Endothelial cell of umbilical vein (primary cell): ENCODE data around the gene EPS8L1. TPM values are rescaled to one million over a fixed set of nuclear protein-coding genes. Genes with fewer than 3 reads are reported as not detected.
A peak's percentile ranks its signal among the peaks of the same experiment; 100 is the strongest.

ENCODE experiments used
- BruUV-seq: library from RNA; stranded (reverse); fragments of 400-500 nt; replicated peaks from 2 replicates; lab custom pipeline; 2021; lab: Mats Ljungman, UMichigan
- CTCF ChIA-PET: fragments of 300-600, 350-600 bp; sonication (Branson Sonifier 250); formaldehyde crosslinking; loops from one replicate; lab custom pipeline; 2021; ENCODE audit warnings: antibody characterized with exemption, inconsistent platforms; lab: Charles Lee
- POLR2A ChIA-PET: fragments of 300-600, 350-600 bp; sonication (Branson Sonifier 250); formaldehyde crosslinking; loops from one replicate; lab custom pipeline; 2021; ENCODE audit warnings: antibody characterized with exemption, inconsistent platforms; lab: Charles Lee
- DNase-seq: peaks from one replicate; pipeline ENCODE4 v3.0.0-alpha.2; 2011; ENCODE audit warnings: low read depth, low spot score
- FAIRE-seq: peaks from 2 replicates; lab custom pipeline; 2011; peaks lifted over from hg19 to GRCh38; lab: Jason Lieb, UNC
- H2AFZ ChIP-seq: 2 replicates; pipeline ENCODE4 v1.6.0; 2012; ENCODE audit warnings: low read depth, low read length, control low read depth, inconsistent platforms
- H3K27ac ChIP-seq: 2 replicates; pipeline ENCODE4 v1.5.1; 2011; ENCODE audit warnings: low read depth, mild to moderate bottlenecking, control low read depth, low read length, moderate library complexity; ENCODE audit not compliant: insufficient read depth
- H3K27me3 ChIP-seq, 2 experiments: 2 replicates each; pipeline versions ENCODE4 v1.6.0 to v1.6.1; 2011; ENCODE audit warnings: low read length in 2 of 2, mixed read lengths in 1 of 2; ENCODE audit not compliant: control insufficient read depth in 2 of 2, insufficient read depth in 2 of 2
- H3K36me3 ChIP-seq, 2 experiments: 2 replicates in 1 of 2; 3 replicates in 1 of 2; pipeline ENCODE4 v1.5.1; 2011; ENCODE audit warnings: low read length in 2 of 2, mild to moderate bottlenecking in 1 of 2, moderate library complexity in 1 of 2; ENCODE audit not compliant: control insufficient read depth in 2 of 2, insufficient read depth in 2 of 2; ENCODE audit errors: extremely low read depth in 1 of 2
- H3K4me1 ChIP-seq: 3 replicates; pipeline ENCODE4 v1.5.1; 2011; ENCODE audit warnings: mild to moderate bottlenecking, low read length; ENCODE audit not compliant: control insufficient read depth, insufficient read depth; ENCODE audit errors: extremely low read depth
- H3K4me2 ChIP-seq: 2 replicates; pipeline ENCODE4 v1.6.1; 2011; ENCODE audit warnings: low read length, control low read depth, mixed read lengths; ENCODE audit not compliant: insufficient read depth
- H3K4me3 ChIP-seq, 3 experiments: fragments of 200-600 bp in 1 of 3; sonication (generic), shearing (Covaris generic) in 1 of 3; replicated peaks in 1 of 3; 2 replicates each; pipeline ENCODE4 v1.5.1; 2011 to 2016; ENCODE audit warnings: control low read depth in 3 of 3, low read length in 3 of 3, mild to moderate bottlenecking in 2 of 3, inconsistent platforms in 1 of 3, low read depth in 1 of 3, moderate library complexity in 1 of 3; ENCODE audit not compliant: insufficient read depth in 1 of 3
- H3K79me2 ChIP-seq: 2 replicates; pipeline ENCODE4 v1.6.0; 2012; ENCODE audit warnings: low read length, inconsistent platforms; ENCODE audit not compliant: control insufficient read depth, insufficient read depth
- H3K9ac ChIP-seq: replicated peaks from 2 replicates; pipeline ENCODE3; 2011; ENCODE audit warnings: low read length, control low read depth; ENCODE audit not compliant: insufficient read depth; ENCODE audit errors: extremely low read depth
- H3K9me1 ChIP-seq: replicated peaks from 3 replicates; pipeline ENCODE4 v1.6.0; 2011; ENCODE audit warnings: mild to moderate bottlenecking, low read length; ENCODE audit not compliant: control insufficient read depth, insufficient read depth; ENCODE audit errors: extremely low read depth
- H3K9me3 ChIP-seq: replicated peaks from 2 replicates; pipeline ENCODE4 v1.5.1; 2012; ENCODE audit warnings: low read length, inconsistent platforms; ENCODE audit not compliant: control insufficient read depth, insufficient read depth
- H4K20me1 ChIP-seq: replicated peaks from 2 replicates; pipeline ENCODE3; 2011; ENCODE audit warnings: mild to moderate bottlenecking, low read length; ENCODE audit not compliant: control insufficient read depth, insufficient read depth; ENCODE audit errors: extremely low read depth
- CTCF ChIP-seq, 2 donors: IDR thresholded peaks; 1 replicate in 1 of 2; 2 replicates in 1 of 2; pipeline ENCODE4 v1.5.1; 2011; ENCODE audit warnings: low read length in 2 of 2, mild to moderate bottlenecking in 2 of 2, moderate library complexity in 2 of 2, control low read depth in 1 of 2, inconsistent platforms in 1 of 2, low read depth in 1 of 2; ENCODE audit not compliant: insufficient read depth in 1 of 2; ENCODE audit errors: extremely low read depth in 1 of 2
- EZH2 ChIP-seq: IDR thresholded peaks from 2 replicates; pipeline ENCODE4 v1.6.1; 2012; ENCODE audit warnings: borderline replicate concordance, low read depth, mild to moderate bottlenecking, moderate library complexity, low read length, inconsistent platforms; ENCODE audit not compliant: severe bottlenecking
- FOS ChIP-seq: IDR thresholded peaks from 2 replicates; pipeline ENCODE4 v1.6.1; 2011; ENCODE audit warnings: mild to moderate bottlenecking, low read length, moderate library complexity, borderline replicate concordance; ENCODE audit not compliant: insufficient read depth
- GATA2 ChIP-seq: IDR thresholded peaks from 2 replicates; pipeline ENCODE4 v1.7.0; 2011; ENCODE audit warnings: low read depth, mild to moderate bottlenecking, moderate library complexity, mixed read lengths, low read length; ENCODE audit not compliant: insufficient read length, insufficient read depth
- JUN ChIP-seq: IDR thresholded peaks from 2 replicates; pipeline ENCODE4 v1.6.1; 2011; ENCODE audit warnings: borderline replicate concordance, low read depth; ENCODE audit not compliant: insufficient read length, insufficient read depth
- MAX ChIP-seq: IDR thresholded peaks from 2 replicates; pipeline ENCODE4 v1.6.1; 2011; ENCODE audit not compliant: insufficient read depth, insufficient read length
- MYC ChIP-seq: IDR thresholded peaks from one replicate; pipeline ENCODE4 v1.6.1; 2011; ENCODE audit warnings: mild to moderate bottlenecking, low read depth, low read length
- POLR2A ChIP-seq: IDR thresholded peaks from 2 replicates; pipeline ENCODE4 v1.6.1; 2012; ENCODE audit warnings: low read depth, mild to moderate bottlenecking, control low read depth, low read length
- POLR2AphosphoS5 ChIP-seq: IDR thresholded peaks from 2 replicates; pipeline ENCODE4 v1.6.1; 2012; ENCODE audit warnings: low read depth, mild to moderate bottlenecking, control low read depth, low read length, moderate library complexity; ENCODE audit not compliant: insufficient read depth
- dilution Hi-C: fragments of 300-500 bp; cut with MboI; formaldehyde crosslinking; loops from one replicate; pipeline ENCODE4 v1.15.0; 2019; ENCODE audit warnings: low sequenced_read_pairs; ENCODE audit not compliant: extremely low pct_ligation_motif_present
- intact Hi-C: fragments of 100-400 bp; cut with micrococcal nuclease; formaldehyde crosslinking; loops from one replicate; pipeline ENCODE4 v1.10.0; 2022
- polyA plus RNA-seq, 4 experiments: library from polyadenylated mRNA; depleted of rRNA in 3 of 4; stranded (reverse) in 3 of 4; unstranded in 1 of 4; fragments of >200 nt; gene quantifications; 2 replicates each; pipeline versions ENCODE4 v1.2.1 to v1.2.3, GENCODE V29; 2011 to 2012; ENCODE audit warnings: missing spikeins in 1 of 4
- total RNA-seq: library from RNA; stranded (reverse); gene quantifications from 2 replicates; pipeline ENCODE4 v1.2.3, GENCODE V29; 2021

EPS8L1 gene
- total and polyA plus RNA-seq, 2 donors (not counting 3 experiments of a cell fraction or from before 2014, with no cell fraction given): 15.9 to 28.9 TPM

- dilution Hi-C loops: no loop called here
- Histone ChIP-seq H3K27me3 (no peaks in the 10 kb centered on the region), H3K27ac (peak overlapping the region; percentile 55), H3K9me1 (no peaks in the 10 kb centered on the region), H2AFZ (no peak overlapping the region), H3K9me3 (no peaks in the 10 kb centered on the region), H3K79me2 (no peaks in the 10 kb centered on the region), H3K4me1 (peaks cover 19% of the 10 kb centered on the region), H4K20me1 (no peaks in the 10 kb centered on the region), H3K4me2 (no peak overlapping the region), H3K4me3 (no peak overlapping the region), H3K9ac (no peak overlapping the region), H3K36me3 (peaks cover 4 to 14% of the 10 kb centered on the region in 2 experiments)
- ChIA-PET CTCF (interaction anchor here (1.6 kb wide), 1 partner anchor 14 kb away, joined by 3 read pairs; no protein-coding TSS in a partner anchor), POLR2A (no interaction called here)
- no TSS peak for BruUV-seq
- no peak for FAIRE-seq
- no peak for TF ChIP-seq GATA2
- no peak for TF ChIP-seq EZH2
- no peak for TF ChIP-seq POLR2AphosphoS5
- no peak for TF ChIP-seq MYC
- TF ChIP-seq JUN: no peak
- no peak for TF ChIP-seq FOS
- TF ChIP-seq POLR2A: no peak
- TF ChIP-seq MAX: no peak
- TF ChIP-seq CTCF (IDR thresholded peaks at IDR 0.05; ENCODE audit: extremely low read depth in 1 of 2, insufficient read depth in 1 of 2, low read depth in 1 of 2, low read length in 2 of 2): no peak
- intact Hi-C loops: no loop called here
- no peak for DNase-seq
Observed at GRCh38 chr19:55042688-55043087, 33.0 kb upstream of the EPS8L1 start.
